Neural cell (in vitro differentiated cells): ENCODE results near the gene TECPR2. TPM values are rescaled to one million over a fixed set of nuclear protein-coding genes. Genes with fewer than 3 reads are reported as not detected.
A peak's percentile ranks its signal among the peaks of the same experiment; 100 is the strongest.

ENCODE experiments used
- H2AFZ ChIP-seq: fragments of 200-600, 300-800 bp; sonication (generic), shearing (Covaris generic); 2 replicates; pipeline ENCODE4 v1.6.0; 2014; ENCODE audit warnings: low read depth, mild to moderate bottlenecking, antibody characterized with exemption, low read length, moderate library complexity
- H3F3A ChIP-seq: fragments of 200-600 bp; shearing (Covaris generic); 2 replicates; pipeline ENCODE4 v1.6.1; 2016; ENCODE audit warnings: mild to moderate bottlenecking, moderate library complexity, mixed read lengths, antibody characterized with exemption, low read length; ENCODE audit not compliant: insufficient read depth, poor library complexity, severe bottlenecking
- H3K27ac ChIP-seq: fragments of 200-600, 300-800 bp; sonication (generic), shearing (Covaris generic); 2 replicates; pipeline ENCODE4 v1.5.1; 2014; ENCODE audit warnings: mild to moderate bottlenecking, low read length, moderate library complexity
- H3K27me3 ChIP-seq: fragments of 300-800, 200-600 bp; sonication (generic), shearing (Covaris generic); 2 replicates; pipeline ENCODE4 v1.6.0; 2014; ENCODE audit warnings: mild to moderate bottlenecking, low read depth, low read length, moderate library complexity; ENCODE audit not compliant: insufficient read depth
- H3K36me3 ChIP-seq: fragments of 300-800, 200-600 bp; sonication (generic), shearing (Covaris generic); 2 replicates; pipeline ENCODE4 v1.5.1; 2014; ENCODE audit warnings: mild to moderate bottlenecking, antibody characterized with exemption, low read length, moderate library complexity; ENCODE audit not compliant: insufficient read depth
- H3K4me2 ChIP-seq: fragments of 300-800, 200-600 bp; sonication (generic), shearing (Covaris generic); 2 replicates; pipeline ENCODE4 v1.6.0; 2014; ENCODE audit warnings: mild to moderate bottlenecking, low read length
- H3K4me3 ChIP-seq: fragments of 300-800, 200-600 bp; sonication (generic), shearing (Covaris generic); 2 replicates; pipeline ENCODE4 v1.5.1; 2014; ENCODE audit warnings: mild to moderate bottlenecking, low read length, moderate library complexity
- H3K79me2 ChIP-seq: fragments of 200-600 bp; shearing (Covaris generic); replicated peaks from 2 replicates; pipeline ENCODE4 v1.6.0; 2014; ENCODE audit warnings: mild to moderate bottlenecking, low read length, moderate library complexity; ENCODE audit not compliant: insufficient read depth
- H3K9ac ChIP-seq: fragments of 300-800, 200-600 bp; sonication (generic), shearing (Covaris generic); 2 replicates; pipeline ENCODE4 v1.6.1; 2016; ENCODE audit warnings: mild to moderate bottlenecking, low read length, mixed read lengths
- H3K9me2 ChIP-seq: fragments of 200-600 bp; shearing (Covaris generic); 2 replicates; pipeline ENCODE4 v1.6.1; 2016; ENCODE audit warnings: mild to moderate bottlenecking, low read length, mixed read lengths; ENCODE audit not compliant: insufficient read depth
- H3K9me3 ChIP-seq: fragments of 200-600, 300-800 bp; sonication (generic), shearing (Covaris generic); 2 replicates; pipeline ENCODE4 v1.6.1; 2016; ENCODE audit warnings: mild to moderate bottlenecking, mixed run types, low read length, moderate library complexity, mixed read lengths
- H4K20me1 ChIP-seq: fragments of 200-600 bp; shearing (Covaris generic); 2 replicates; pipeline ENCODE4 v1.6.1; 2016; ENCODE audit warnings: mild to moderate bottlenecking, mixed run types; ENCODE audit not compliant: insufficient read depth
- CTCF ChIP-seq: fragments of 450-650 bp; IDR thresholded peaks from 2 replicates; pipeline ENCODE4 v1.5.1; 2014; ENCODE audit warnings: antibody characterized with exemption, mild to moderate bottlenecking, moderate library complexity; ENCODE audit not compliant: poor library complexity, severe bottlenecking
- EP300 ChIP-seq: fragments of 450-650 bp; conservative IDR thresholded peaks from 2 replicates; pipeline ENCODE4 v1.6.1; 2014; ENCODE audit warnings: antibody characterized with exemption, mild to moderate bottlenecking, moderate library complexity; ENCODE audit not compliant: poor library complexity, severe bottlenecking
- EZH2 ChIP-seq: fragments of 200-600, 300-800 bp; shearing (Covaris generic), sonication (generic); IDR thresholded peaks from 2 replicates; pipeline ENCODE4 v1.6.1; 2014; ENCODE audit warnings: antibody characterized with exemption, low read length, borderline replicate concordance, mild to moderate bottlenecking; ENCODE audit not compliant: insufficient read depth, poor library complexity, severe bottlenecking
- MXI1 ChIP-seq: fragments of 450-650 bp; conservative IDR thresholded peaks from 2 replicates; pipeline ENCODE4 v1.6.1; 2014; ENCODE audit warnings: antibody characterized with exemption, mild to moderate bottlenecking; ENCODE audit not compliant: poor library complexity, severe bottlenecking
- POLR2AphosphoS5 ChIP-seq: IDR thresholded peaks from 2 replicates; pipeline ENCODE4 v1.6.1; 2012
- RAD21 ChIP-seq: fragments of 450-650 bp; conservative IDR thresholded peaks from 2 replicates; pipeline ENCODE4 v1.6.1; 2014; ENCODE audit warnings: antibody characterized with exemption, mild to moderate bottlenecking, moderate library complexity
- REST ChIP-seq: IDR thresholded peaks from 2 replicates; pipeline ENCODE4 v1.6.1; 2012; ENCODE audit warnings: borderline replicate concordance
- SMC3 ChIP-seq: fragments of 450-650 bp; conservative IDR thresholded peaks from 2 replicates; pipeline ENCODE4 v1.6.1; 2014; ENCODE audit warnings: antibody characterized with exemption, mild to moderate bottlenecking, moderate library complexity; ENCODE audit not compliant: poor library complexity
- TAF1 ChIP-seq: IDR thresholded peaks from 2 replicates; pipeline ENCODE4 v1.6.1; 2012; ENCODE audit warnings: low read depth
- polyA plus RNA-seq: library from polyadenylated mRNA; depleted of rRNA; stranded (reverse); fragments of >200 nt; gene quantifications from 2 replicates; pipeline ENCODE4 v1.2.3, GENCODE V29; 2014

TECPR2 gene
- polyA plus RNA-seq, 1 donor from 2014 or later: 7.0 TPM

GRCh38 chr14:102315121-102315520, 47.6 kb upstream of the TECPR2 start:
- Histone ChIP-seq H3K36me3 (no peaks in the 10 kb centered on the region), H3K9me3 (no peaks in the 10 kb centered on the region)

GRCh38 chr14:102316338-102316742, 46.4 kb upstream of the TECPR2 start:
- Histone ChIP-seq H3K9ac (peak overlapping the region; percentile 53), H2AFZ (peak overlapping the region; percentile 15), H3K36me3 (no peaks in the 10 kb centered on the region), H3K4me2 (peak overlapping the region; percentile 79), H3K27me3 (no peaks in the 10 kb centered on the region), H3K9me2 (no peaks in the 10 kb centered on the region), H3K27ac (peak overlapping the region; percentile 33), H3K79me2 (peaks cover 3% of the 10 kb centered on the region), H3F3A (peaks cover 5% of the 10 kb centered on the region), H3K4me3 (peak overlapping the region; percentile 71), H4K20me1 (no peaks in the 10 kb centered on the region), H3K9me3 (no peaks in the 10 kb centered on the region)
- TF ChIP-seq EZH2 (no peak), TAF1 (no peak), CTCF (no peak), EP300 (no peak), SMC3 (no peak), RAD21 (no peak)

More at GRCh38 chr14:102315121-102315520, 47.6 kb upstream of the TECPR2 start:
- H3K79me2 ChIP-seq: no peaks in the 10 kb centered on the region
- H3K4me3 ChIP-seq: no peak overlapping the region
- no peak overlapping the region for H3K27ac ChIP-seq
- no peaks in the 10 kb centered on the region for H4K20me1 ChIP-seq
- no peak overlapping the region for H2AFZ ChIP-seq
- TF ChIP-seq MXI1 (no peak), REST (no peak), SMC3 (no peak), EP300 (no peak), EZH2 (no peak), POLR2AphosphoS5 (no peak), RAD21 (no peak), CTCF (no peak), TAF1 (no peak)
- no peaks in the 10 kb centered on the region for H3K9me2 ChIP-seq
- H3K27me3 ChIP-seq: no peaks in the 10 kb centered on the region
- no peak overlapping the region for H3K4me2 ChIP-seq
- H3K9ac ChIP-seq: no peak overlapping the region
- H3F3A ChIP-seq: peaks cover 5% of the 10 kb centered on the region
